ENCODE measurements around the gene PNPLA3.

The PNPLA3 gene

DNA sequence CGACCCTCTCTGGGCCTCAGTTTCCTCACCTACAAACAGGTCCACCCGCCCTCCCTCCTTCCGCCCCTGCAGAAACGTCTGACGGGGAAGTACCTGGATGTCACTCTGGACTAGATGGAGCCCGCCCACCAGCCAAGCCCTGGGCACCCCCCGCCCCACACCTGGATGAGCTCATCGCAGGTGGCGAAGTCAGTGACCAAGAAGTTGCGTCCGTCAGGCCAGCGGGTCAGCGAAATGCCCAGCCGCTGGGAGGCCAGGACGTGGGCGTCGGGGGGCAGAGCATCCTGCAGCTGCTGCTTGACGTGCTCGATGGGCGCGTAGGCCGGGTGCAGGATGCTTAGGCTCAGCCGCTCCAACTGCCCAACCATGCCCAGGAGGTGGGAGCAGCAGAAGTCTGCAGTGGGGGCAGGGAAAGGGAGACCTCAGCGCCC is 32.7 kb upstream of the PNPLA3 start:
- Histone ChIP-seq H3K27me3 (ENCODE audit: control insufficient read depth in 2 of 2, insufficient read depth in 2 of 2, low read length in 2 of 2) (peaks cover 18 to 23% of the 10 kb centered on the region in 2 donors), H3K4me1 (ENCODE audit: control insufficient read depth in 2 of 2, insufficient read depth in 2 of 2, low read length in 2 of 2) (no peaks in the 10 kb centered on the region), H3K9ac (ENCODE audit: low read depth in 1 of 2, low read length in 2 of 2) (no peak overlapping the region), H3K9me3 (ENCODE audit: control insufficient read depth in 2 of 2, low read length in 2 of 2) (no peaks in the 10 kb centered on the region), H3K27ac (ENCODE audit: low read depth in 2 of 2, low read length in 2 of 2) (no peak overlapping the region), H3K4me3 (ENCODE audit: low read length in 2 of 2) (no peak overlapping the region), H3K36me3 (ENCODE audit: control insufficient read depth in 2 of 2, insufficient read depth in 2 of 2, low read length in 2 of 2) (no peaks in the 10 kb centered on the region)

DNA sequence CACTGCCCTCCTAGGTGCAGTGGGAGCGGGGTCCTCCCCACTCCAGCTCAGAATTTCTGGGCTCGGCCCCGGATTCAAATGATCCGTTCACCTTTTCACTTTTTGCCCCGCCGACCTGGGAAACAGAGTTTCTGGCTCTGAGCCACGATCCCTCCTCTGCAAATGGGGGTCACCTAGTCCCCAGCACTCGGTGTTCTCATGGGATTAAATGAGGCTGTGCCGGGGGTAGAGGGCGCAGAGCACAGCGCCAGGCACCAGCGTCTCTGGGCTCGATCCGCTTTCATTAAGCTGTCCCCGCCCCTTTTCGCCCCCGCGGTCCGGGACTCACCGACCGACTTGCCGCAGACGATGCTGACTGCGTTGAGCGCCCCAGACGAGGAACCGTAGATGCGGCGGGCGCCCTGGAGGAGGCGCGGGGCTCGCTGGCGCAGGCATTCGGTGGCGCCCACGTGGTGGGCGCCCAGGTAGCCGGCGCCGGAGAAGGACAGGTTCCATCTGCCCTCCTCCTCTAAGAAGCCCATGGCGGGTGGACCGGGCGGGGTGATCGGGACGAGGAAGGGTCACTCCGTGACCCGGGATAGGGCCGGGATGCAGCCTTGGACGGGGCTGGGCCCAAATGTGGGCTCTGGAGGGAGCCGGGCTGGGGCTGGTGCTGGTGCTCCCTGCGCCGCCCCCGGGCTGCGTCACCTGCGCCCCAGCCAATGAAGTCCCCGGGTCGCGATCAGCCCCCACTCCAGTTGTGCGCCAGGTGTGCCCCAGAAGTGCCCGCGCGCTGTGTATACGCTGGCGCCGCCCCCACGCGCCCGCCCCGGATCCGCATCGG is 32.0 kb upstream of the PNPLA3 start, which contains the start of gene PNPLA5:
PNPLA5 (minus strand) TSS at position 654 of the 823 bp plus-strand sequence; CDS start at position 521, 133 bp downstream.
- Histone ChIP-seq H3K9ac (ENCODE audit: low read depth in 1 of 2, low read length in 2 of 2) (no peak within 1 kb of the TSS), H3K27ac (ENCODE audit: low read depth in 2 of 2, low read length in 2 of 2) (no peak within 1 kb of the TSS), H3K36me3 (ENCODE audit: control insufficient read depth in 2 of 2, insufficient read depth in 2 of 2, low read length in 2 of 2) (no peaks in the 10 kb centered on the region), H3K4me1 (ENCODE audit: control insufficient read depth in 2 of 2, insufficient read depth in 2 of 2, low read length in 2 of 2) (no peaks in the 10 kb centered on the region), H3K27me3 (ENCODE audit: control insufficient read depth in 2 of 2, insufficient read depth in 2 of 2, low read length in 2 of 2) (peaks cover 18 to 23% of the 10 kb centered on the region in 2 donors), H3K9me3 (ENCODE audit: control insufficient read depth in 2 of 2, low read length in 2 of 2) (no peaks in the 10 kb centered on the region), H3K4me3 (ENCODE audit: low read length in 2 of 2) (no peak within 1 kb of the TSS)

DNA sequence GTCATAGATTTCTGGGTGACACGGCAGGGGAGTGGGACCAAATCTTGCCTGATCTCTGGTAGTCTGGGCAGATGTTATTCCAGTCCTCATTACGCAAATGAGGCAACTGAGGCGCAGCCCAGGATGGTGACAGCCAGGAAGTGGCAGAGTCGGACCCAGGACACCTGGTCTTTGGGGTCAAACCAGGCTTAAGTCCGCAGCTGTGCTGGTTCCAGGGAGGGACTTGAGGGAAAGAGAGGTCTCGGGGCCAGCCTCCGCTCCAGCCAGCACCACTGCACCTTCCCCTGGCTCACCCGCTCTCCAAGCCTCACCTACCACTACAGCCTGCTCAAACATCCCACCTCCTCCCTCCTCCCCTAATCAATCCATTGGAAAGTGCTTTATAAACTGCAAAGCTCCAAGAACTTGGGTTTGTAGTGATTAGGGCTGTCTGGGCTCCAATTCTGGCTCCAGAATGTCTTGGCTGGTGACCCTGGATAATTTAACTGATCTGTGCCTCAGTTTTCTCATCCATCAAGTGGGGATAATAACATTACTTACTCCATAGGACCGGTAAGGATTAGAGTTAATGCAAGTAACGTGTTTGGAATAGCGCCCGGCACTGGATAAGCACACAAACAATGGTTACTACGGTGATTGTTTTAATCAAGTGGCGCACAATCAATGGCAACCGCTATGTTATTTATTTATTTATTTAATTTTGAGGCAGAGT is 31.3 kb upstream of the PNPLA3 start:
- H3K27me3 ChIP-seq (ENCODE audit: control insufficient read depth in 2 of 2, insufficient read depth in 2 of 2, low read length in 2 of 2): peaks cover 18 to 22% of the 10 kb centered on the region in 2 donors

DNA sequence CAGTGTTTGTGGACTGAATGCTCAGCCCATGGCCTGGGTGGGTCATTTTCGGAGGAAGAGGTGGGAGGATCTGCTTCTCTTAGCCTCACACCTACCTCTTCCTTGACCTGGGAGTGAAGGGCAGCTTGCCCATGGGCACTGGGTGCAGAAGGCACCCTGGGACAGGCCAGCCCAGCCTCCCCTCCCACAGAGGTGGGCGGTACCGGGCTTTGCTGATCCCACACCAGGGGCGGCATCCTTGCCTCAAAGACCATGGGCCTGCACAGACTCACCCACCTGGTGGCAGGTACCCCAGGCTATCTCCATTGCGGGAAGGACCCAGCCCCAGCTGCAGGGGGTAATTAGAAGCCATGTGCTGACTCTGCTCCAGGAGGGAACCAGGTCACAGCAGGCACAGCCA is 30.3 kb upstream of the PNPLA3 start:
- H3K4me1 ChIP-seq (ENCODE audit: control insufficient read depth in 2 of 2, insufficient read depth in 2 of 2, low read length in 2 of 2): no peaks in the 10 kb centered on the region
- H3K4me3 ChIP-seq (ENCODE audit: low read length in 2 of 2): no peak overlapping the region
- no peak overlapping the region for H3K27ac ChIP-seq (ENCODE audit: low read depth in 2 of 2, low read length in 2 of 2)
- peaks cover 18 to 25% of the 10 kb centered on the region in 2 donors for H3K27me3 ChIP-seq (ENCODE audit: control insufficient read depth in 2 of 2, insufficient read depth in 2 of 2, low read length in 2 of 2)
- no peaks in the 10 kb centered on the region for H3K9me3 ChIP-seq (ENCODE audit: control insufficient read depth in 2 of 2, low read length in 2 of 2)
- no peak overlapping the region for H3K9ac ChIP-seq (ENCODE audit: low read depth in 1 of 2, low read length in 2 of 2)
- H3K36me3 ChIP-seq (ENCODE audit: control insufficient read depth in 2 of 2, insufficient read depth in 2 of 2, low read length in 2 of 2): no peaks in the 10 kb centered on the region

More for the DNA sequence above, 31.3 kb upstream of the PNPLA3 start:
- Histone ChIP-seq H3K9me3 (ENCODE audit: control insufficient read depth in 2 of 2, low read length in 2 of 2) (no peaks in the 10 kb centered on the region), H3K36me3 (ENCODE audit: control insufficient read depth in 2 of 2, insufficient read depth in 2 of 2, low read length in 2 of 2) (no peaks in the 10 kb centered on the region), H3K9ac (ENCODE audit: low read depth in 1 of 2, low read length in 2 of 2) (no peak overlapping the region), H3K4me3 (ENCODE audit: low read length in 2 of 2) (no peak overlapping the region), H3K27ac (ENCODE audit: low read depth in 2 of 2, low read length in 2 of 2) (no peak overlapping the region), H3K4me1 (ENCODE audit: control insufficient read depth in 2 of 2, insufficient read depth in 2 of 2, low read length in 2 of 2) (no peaks in the 10 kb centered on the region)

DNA sequence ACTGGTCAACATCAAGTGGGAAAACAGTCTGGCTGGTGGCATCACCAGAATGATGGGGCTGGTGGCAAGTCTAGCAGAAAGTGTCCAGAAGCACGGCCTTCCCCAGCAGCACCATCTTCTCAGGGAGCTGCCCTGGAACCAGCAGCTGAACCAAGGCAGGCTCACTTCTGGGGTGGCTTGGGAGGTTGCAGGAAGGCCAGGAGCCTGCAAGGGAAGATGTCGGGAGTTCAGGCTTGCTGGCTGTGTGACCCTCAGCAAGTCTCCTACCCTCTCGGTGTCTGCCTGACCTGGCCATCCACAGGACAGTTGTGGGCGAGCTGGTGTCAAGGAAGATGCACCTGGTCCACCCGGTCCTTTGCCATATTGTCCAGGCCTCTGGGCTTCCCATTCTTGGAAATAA is 29.5 kb upstream of the PNPLA3 start:
- H3K4me3 ChIP-seq (ENCODE audit: low read length in 2 of 2): no peak overlapping the region
- H3K9me3 ChIP-seq (ENCODE audit: control insufficient read depth in 2 of 2, low read length in 2 of 2): no peaks in the 10 kb centered on the region
- H3K36me3 ChIP-seq (ENCODE audit: control insufficient read depth in 2 of 2, insufficient read depth in 2 of 2, low read length in 2 of 2): no peaks in the 10 kb centered on the region
- H3K27me3 ChIP-seq (ENCODE audit: control insufficient read depth in 2 of 2, insufficient read depth in 2 of 2, low read length in 2 of 2): peaks cover 16 to 25% of the 10 kb centered on the region in 2 donors
- H3K9ac ChIP-seq (ENCODE audit: low read depth in 1 of 2, low read length in 2 of 2): no peak overlapping the region
- no peaks in the 10 kb centered on the region for H3K4me1 ChIP-seq (ENCODE audit: control insufficient read depth in 2 of 2, insufficient read depth in 2 of 2, low read length in 2 of 2)
- H3K27ac ChIP-seq (ENCODE audit: low read depth in 2 of 2, low read length in 2 of 2): no peak overlapping the region

DNA sequence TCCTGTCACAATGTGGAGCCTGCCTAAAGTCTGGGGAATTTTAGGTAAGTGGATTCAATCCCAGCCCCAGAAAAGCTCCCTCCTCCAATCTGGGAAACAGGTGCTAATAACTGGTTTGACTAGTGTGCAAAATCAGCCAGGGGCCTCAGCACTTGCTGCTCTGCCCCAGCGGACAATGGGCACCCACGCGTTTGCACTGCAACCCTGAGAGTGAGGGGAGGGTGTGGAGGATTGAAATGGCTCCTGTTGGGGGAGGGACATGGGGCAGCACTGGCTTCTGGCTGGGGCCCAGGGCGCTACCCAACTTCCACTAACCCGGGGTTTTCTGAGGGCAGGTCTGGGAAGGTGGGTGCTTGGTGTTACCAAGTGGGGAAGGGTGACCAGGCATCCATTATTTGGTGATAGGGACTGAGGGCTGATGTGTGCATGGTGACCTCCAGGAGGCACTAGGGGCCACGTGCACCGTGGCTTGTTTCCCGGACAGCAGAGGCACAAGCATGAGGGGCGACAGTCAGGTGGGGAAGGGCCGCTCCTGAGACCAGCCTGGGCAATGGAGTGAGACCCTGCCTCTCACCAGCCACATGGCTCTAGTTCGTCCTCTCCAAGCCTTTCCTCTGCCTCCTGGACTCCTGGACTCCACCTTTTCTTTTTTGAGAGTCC is 27.5 kb upstream of the PNPLA3 start:
- Histone ChIP-seq H3K9me3 (ENCODE audit: control insufficient read depth in 2 of 2, low read length in 2 of 2) (no peaks in the 10 kb centered on the region), H3K9ac (ENCODE audit: low read depth in 1 of 2, low read length in 2 of 2) (no peak overlapping the region), H3K36me3 (ENCODE audit: control insufficient read depth in 2 of 2, insufficient read depth in 2 of 2, low read length in 2 of 2) (no peaks in the 10 kb centered on the region), H3K4me1 (ENCODE audit: control insufficient read depth in 2 of 2, insufficient read depth in 2 of 2, low read length in 2 of 2) (no peaks in the 10 kb centered on the region), H3K27me3 (ENCODE audit: control insufficient read depth in 2 of 2, insufficient read depth in 2 of 2, low read length in 2 of 2) (peaks cover 10 to 16% of the 10 kb centered on the region in 2 donors), H3K27ac (ENCODE audit: low read depth in 2 of 2, low read length in 2 of 2) (no peak overlapping the region), H3K4me3 (ENCODE audit: low read length in 2 of 2) (no peak overlapping the region)

DNA sequence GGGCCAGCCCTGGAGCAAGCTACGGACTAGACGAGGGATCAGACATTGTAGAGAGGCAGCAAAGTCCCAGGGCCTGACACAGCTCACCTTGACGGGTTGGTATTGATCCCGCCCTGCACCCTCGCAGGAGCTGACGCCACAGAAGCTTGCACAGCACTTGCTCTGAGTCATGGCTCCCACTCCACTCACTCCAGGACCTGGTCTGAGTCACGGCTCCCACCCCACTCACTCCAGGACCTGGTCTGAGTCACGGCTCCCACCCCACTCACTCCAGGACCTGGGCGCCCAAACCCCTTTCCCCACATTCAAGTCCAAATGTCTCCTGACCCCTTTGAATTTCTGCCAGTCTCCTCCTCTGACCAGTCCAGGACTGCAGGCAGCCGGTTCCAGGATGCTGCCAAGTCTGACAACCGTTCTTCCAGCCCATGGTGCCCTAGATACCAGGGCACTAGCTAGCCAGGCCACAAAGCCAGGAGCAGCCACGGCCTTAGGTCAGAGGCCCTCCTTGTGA is 25.8 kb upstream of the PNPLA3 start:
- H3K4me3 ChIP-seq (ENCODE audit: low read length in 2 of 2): no peak overlapping the region
- no peaks in the 10 kb centered on the region for H3K9me3 ChIP-seq (ENCODE audit: control insufficient read depth in 2 of 2, low read length in 2 of 2)
- peaks cover 4 to 6% of the 10 kb centered on the region in 2 donors for H3K27me3 ChIP-seq (ENCODE audit: control insufficient read depth in 2 of 2, insufficient read depth in 2 of 2, low read length in 2 of 2)
- H3K4me1 ChIP-seq (ENCODE audit: control insufficient read depth in 2 of 2, insufficient read depth in 2 of 2, low read length in 2 of 2): no peaks in the 10 kb centered on the region
- H3K9ac ChIP-seq (ENCODE audit: low read depth in 1 of 2, low read length in 2 of 2): no peak overlapping the region
- no peaks in the 10 kb centered on the region for H3K36me3 ChIP-seq (ENCODE audit: control insufficient read depth in 2 of 2, insufficient read depth in 2 of 2, low read length in 2 of 2)
- H3K27ac ChIP-seq (ENCODE audit: low read depth in 2 of 2, low read length in 2 of 2): no peak overlapping the region

DNA sequence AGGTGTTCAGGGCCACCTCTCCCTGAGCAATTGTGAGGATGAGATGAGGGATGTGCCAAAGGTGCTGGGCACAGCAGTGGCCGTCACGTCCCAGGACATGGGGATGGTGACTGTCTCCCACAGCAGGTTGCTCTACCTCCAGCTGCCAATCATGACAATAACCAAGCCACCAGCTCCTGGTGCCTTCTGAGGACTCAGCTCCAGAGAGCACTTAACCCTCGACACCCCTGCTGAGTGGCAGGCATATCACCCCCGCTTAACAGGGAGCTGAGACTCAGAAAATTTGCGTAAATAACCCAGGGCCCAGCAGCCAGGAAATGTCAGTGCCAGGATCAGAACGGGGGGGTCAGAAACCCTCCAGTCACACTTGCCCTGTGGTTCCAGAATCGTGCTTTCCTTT is 23.4 kb upstream of the PNPLA3 start:
- Histone ChIP-seq H3K27ac (ENCODE audit: low read depth in 2 of 2, low read length in 2 of 2) (no peak overlapping the region), H3K4me3 (ENCODE audit: low read length in 2 of 2) (no peak overlapping the region), H3K4me1 (ENCODE audit: control insufficient read depth in 2 of 2, insufficient read depth in 2 of 2, low read length in 2 of 2) (no peaks in the 10 kb centered on the region), H3K36me3 (ENCODE audit: control insufficient read depth in 2 of 2, insufficient read depth in 2 of 2, low read length in 2 of 2) (no peaks in the 10 kb centered on the region), H3K27me3 (ENCODE audit: control insufficient read depth in 2 of 2, insufficient read depth in 2 of 2, low read length in 2 of 2) (peaks cover 0 to 3% of the 10 kb centered on the region in 2 donors), H3K9me3 (ENCODE audit: control insufficient read depth in 2 of 2, low read length in 2 of 2) (no peaks in the 10 kb centered on the region), H3K9ac (ENCODE audit: low read depth in 1 of 2, low read length in 2 of 2) (no peak overlapping the region)

DNA sequence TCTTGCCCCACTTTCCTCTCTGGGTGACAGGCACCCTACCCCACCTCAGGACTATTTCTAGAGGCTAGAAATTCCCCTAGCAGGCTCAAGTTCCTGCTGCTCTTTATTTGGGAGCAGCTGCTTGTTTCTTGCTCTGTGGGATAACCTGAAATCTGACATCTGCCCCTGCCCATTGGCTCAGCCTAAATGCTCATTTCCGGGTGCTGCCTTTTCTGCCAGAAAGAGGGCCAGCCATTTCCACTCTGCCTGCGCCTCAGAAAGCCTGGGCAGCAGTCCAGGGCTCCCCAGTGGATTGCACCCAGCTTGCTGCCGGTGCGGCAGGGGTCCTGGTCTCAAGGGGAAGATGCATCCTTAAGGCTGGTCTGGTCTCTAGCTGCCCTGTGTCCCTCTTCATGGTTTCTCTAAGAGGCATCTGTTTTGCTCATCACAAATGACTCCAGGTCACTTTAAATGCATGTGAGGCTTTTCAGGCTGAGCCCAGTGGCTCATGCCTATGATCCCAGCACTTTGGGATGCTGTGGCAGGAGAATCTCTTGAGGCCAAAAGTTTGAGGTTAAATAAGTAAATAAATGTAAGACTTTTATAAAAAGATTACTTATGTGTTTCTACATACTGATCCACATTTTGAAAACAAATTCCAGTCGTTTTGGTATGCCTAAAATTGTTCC is 21.5 kb upstream of the PNPLA3 start:
- Histone ChIP-seq H3K27me3 (ENCODE audit: control insufficient read depth in 2 of 2, insufficient read depth in 2 of 2, low read length in 2 of 2) (peaks cover 0 to 3% of the 10 kb centered on the region in 2 donors), H3K36me3 (ENCODE audit: control insufficient read depth in 2 of 2, insufficient read depth in 2 of 2, low read length in 2 of 2) (no peaks in the 10 kb centered on the region), H3K27ac (ENCODE audit: low read depth in 2 of 2, low read length in 2 of 2) (no peak overlapping the region), H3K9ac (ENCODE audit: low read depth in 1 of 2, low read length in 2 of 2) (no peak overlapping the region), H3K4me3 (ENCODE audit: low read length in 2 of 2) (no peak overlapping the region), H3K4me1 (ENCODE audit: control insufficient read depth in 2 of 2, insufficient read depth in 2 of 2, low read length in 2 of 2) (no peaks in the 10 kb centered on the region), H3K9me3 (ENCODE audit: control insufficient read depth in 2 of 2, low read length in 2 of 2) (no peaks in the 10 kb centered on the region)
